Liver (tissue), 9 donors: ENCODE data around the gene IKZF1. TPM values are rescaled to one million over a fixed set of nuclear protein-coding genes. Genes with fewer than 3 reads are reported as not detected.

Experiments
- DNase-seq: peaks from one replicate; pipeline ENCODE4 v3.0.0-alpha.2; 2017; ENCODE audit warnings: low spot score
- H3K27ac ChIP-seq, 2 donors: one replicate each; pipeline ENCODE4 v1.7.0; 2013; ENCODE audit warnings: inconsistent platforms in 2 of 2, low read length in 2 of 2, control low read depth in 1 of 2, low read depth in 1 of 2, mild to moderate bottlenecking in 1 of 2
- H3K27me3 ChIP-seq, 4 donors: one replicate each; pipeline versions ENCODE4 v1.6.1 to v1.7.0; 2013; ENCODE audit warnings: low read length in 3 of 4, inconsistent platforms in 1 of 4, mild to moderate bottlenecking in 1 of 4, moderate library complexity in 1 of 4; ENCODE audit not compliant: control insufficient read depth in 4 of 4, insufficient read depth in 4 of 4
- H3K36me3 ChIP-seq, 4 donors: one replicate each; pipeline versions ENCODE4 v1.6.1 to v1.7.0; 2013; ENCODE audit warnings: low read length in 3 of 4, mild to moderate bottlenecking in 3 of 4, low read depth in 1 of 4, moderate library complexity in 1 of 4; ENCODE audit not compliant: control insufficient read depth in 4 of 4, insufficient read depth in 3 of 4
- H3K4me1 ChIP-seq, 4 donors: one replicate each; pipeline versions ENCODE4 v1.6.1 to v1.7.0; 2013; ENCODE audit warnings: low read length in 3 of 4, mild to moderate bottlenecking in 3 of 4, moderate library complexity in 1 of 4; ENCODE audit not compliant: control insufficient read depth in 4 of 4, insufficient read depth in 4 of 4
- H3K4me3 ChIP-seq, 3 donors: one replicate each; pipeline versions ENCODE4 v1.6.1 to v1.7.0; 2013; ENCODE audit warnings: low read length in 3 of 3, control low read depth in 1 of 3, low read depth in 1 of 3, mild to moderate bottlenecking in 1 of 3
- H3K9ac ChIP-seq, 2 donors: one replicate each; pipeline ENCODE4 v1.7.0; 2013; ENCODE audit warnings: low read length in 2 of 2, mild to moderate bottlenecking in 2 of 2, moderate library complexity in 2 of 2, control low read depth in 1 of 2, low read depth in 1 of 2
- H3K9me3 ChIP-seq, 4 donors: one replicate each; pipeline versions ENCODE4 v1.6.1 to v1.7.0; 2013; ENCODE audit warnings: low read length in 3 of 4; ENCODE audit not compliant: control insufficient read depth in 4 of 4
- ATF3 ChIP-seq: IDR thresholded peaks from 2 replicates; pipeline ENCODE4 v1.6.1; 2016; ENCODE audit warnings: antibody characterized with exemption
- EGR1 ChIP-seq, 2 donors: IDR thresholded peaks; 2 replicates each; pipeline ENCODE4 v1.6.1; 2016 to 2018; ENCODE audit warnings: antibody characterized with exemption in 2 of 2, low read depth in 2 of 2
- FOXA1 ChIP-seq: IDR thresholded peaks from 2 replicates; pipeline ENCODE4 v1.6.1; 2016; ENCODE audit warnings: antibody characterized with exemption
- FOXA2 ChIP-seq: IDR thresholded peaks from 2 replicates; pipeline ENCODE4 v1.6.1; 2016; ENCODE audit warnings: antibody characterized with exemption
- GABPA ChIP-seq, 2 donors: IDR thresholded peaks in 1 of 2; conservative IDR thresholded peaks in 1 of 2; 2 replicates each; pipeline ENCODE4 v1.6.1; 2016; ENCODE audit warnings: antibody characterized with exemption in 2 of 2, mild to moderate bottlenecking in 1 of 2, moderate library complexity in 1 of 2
- HNF4A ChIP-seq, 2 donors: conservative IDR thresholded peaks; 2 replicates each; pipeline ENCODE4 v1.6.1; 2016; ENCODE audit warnings: antibody characterized with exemption in 2 of 2, mild to moderate bottlenecking in 2 of 2
- HNF4G ChIP-seq: IDR thresholded peaks from 2 replicates; pipeline ENCODE4 v1.6.1; 2016; ENCODE audit warnings: antibody characterized with exemption
- JUND ChIP-seq, 2 donors: IDR thresholded peaks; 2 replicates each; pipeline ENCODE4 v1.6.1; 2016; ENCODE audit warnings: antibody characterized with exemption in 2 of 2
- NR2F2 ChIP-seq: IDR thresholded peaks from 2 replicates; pipeline ENCODE4 v1.6.1; 2016; ENCODE audit warnings: antibody characterized with exemption
- RAD21 ChIP-seq, 2 donors: IDR thresholded peaks; 2 replicates each; pipeline ENCODE4 v1.6.1; 2016; ENCODE audit warnings: antibody characterized with exemption in 2 of 2, mild to moderate bottlenecking in 2 of 2
- RXRA ChIP-seq, 2 donors: IDR thresholded peaks; 2 replicates each; pipeline ENCODE4 v1.6.1; 2017 to 2018; ENCODE audit warnings: antibody characterized with exemption in 2 of 2, mild to moderate bottlenecking in 1 of 2
- SP1 ChIP-seq: IDR thresholded peaks from 2 replicates; pipeline ENCODE4 v1.6.1; 2018; ENCODE audit warnings: antibody characterized with exemption, mild to moderate bottlenecking
- TAF1 ChIP-seq: conservative IDR thresholded peaks from 2 replicates; pipeline ENCODE4 v1.6.1; 2016; ENCODE audit warnings: antibody characterized with exemption, mild to moderate bottlenecking
- YY1 ChIP-seq: IDR thresholded peaks from 2 replicates; pipeline ENCODE4 v1.6.1; 2016; ENCODE audit warnings: antibody characterized with exemption, mild to moderate bottlenecking
- ZBTB33 ChIP-seq: IDR thresholded peaks from 2 replicates; pipeline ENCODE4 v1.6.1; 2016; ENCODE audit warnings: antibody characterized with exemption
- WGBS: extraction: QIAGEN DNeasy Blood & Tissue Kit; methylation state at CpG from one replicate; pipeline ENCODE4 v1.1.7; 2013; 5-methylcytosine and 5-hydroxymethylcytosine counted together
- polyA plus RNA-seq, 2 donors: library from polyadenylated mRNA; stranded (reverse) in 1 of 2; unstranded in 1 of 2; fragments of 200-250 nt in 1 of 2; fragments of >200 nt in 1 of 2; fragmentation: Nextera tagmentation in 1 of 2; extraction: Ambion mirVana in 1 of 2; gene quantifications; one replicate each; pipeline versions ENCODE4 v1.2.1 to v1.2.3, GENCODE V29; 2013 to 2015
- total RNA-seq, 2 donors: library from RNA; depleted of rRNA; stranded (reverse); fragments of >200 nt; gene quantifications; one replicate each; pipeline ENCODE4 v1.2.3, GENCODE V29; 2014
- TF ChIP-seq, protein P1 (sequence below): IDR thresholded peaks from 2 replicates; pipeline ENCODE4 v1.6.1; 2016; ENCODE audit warnings: antibody characterized with exemption
- TF ChIP-seq, protein P2 (sequence below): IDR thresholded peaks from 2 replicates; pipeline ENCODE4 v1.6.1; 2016; ENCODE audit warnings: antibody characterized with exemption, mild to moderate bottlenecking
- TF ChIP-seq, protein P3 (sequence below): fragments of 150-350 bp; IDR thresholded peaks from 2 replicates; pipeline ENCODE4 v1.5.1; 2017; ENCODE audit warnings: improper control_type of control experiment, low read depth, low read length; ENCODE audit not compliant: missing input control
- donor health status: healthy.
- donor health status: healthy.
- donor health status: healthy.
- donor health status: healthy.
- donor health status: healthy.

IKZF1 gene
- total and polyA plus RNA-seq, 4 donors, result 1.6 to 43.5 (median 6.2) TPM

- 87% methylated on average over 1 of the region's 1 CpG for WGBS
- H3K4me3 ChIP-seq, result no peak overlapping the region
- H3K9ac ChIP-seq, result no peak overlapping the region
- no peaks in the 10 kb centered on the region for H3K4me1 ChIP-seq
- DNase-seq, result no peak
- no peaks in the 10 kb centered on the region for H3K36me3 ChIP-seq
- no peak overlapping the region for H3K27ac ChIP-seq
- peaks cover 0 to 2% (median under 1%) of the 10 kb centered on the region in 4 donors for H3K9me3 ChIP-seq
- peaks cover 0 to 4% (median 2%) of the 10 kb centered on the region in 4 donors for H3K27me3 ChIP-seq
- TF ChIP-seq GABPA (IDR thresholded peaks at IDR 0.05 in 1 of 2, conservative IDR thresholded peaks at IDR 0.05 in 1 of 2), result no peak
- TF ChIP-seq SP1, result no peak
- no peak for TF ChIP-seq HNF4G
- TF ChIP-seq RAD21 (IDR thresholded peaks at IDR 0.05), result no peak
- TF ChIP-seq FOXA1, result no peak
- no peak for TF ChIP-seq EGR1 (IDR thresholded peaks at IDR 0.05; ENCODE audit: low read depth in 2 of 2)
- no peak for TF ChIP-seq FOXA2
- TF ChIP-seq NR2F2, result no peak
- TF ChIP-seq ATF3, result no peak
- TF ChIP-seq, protein P1, sequence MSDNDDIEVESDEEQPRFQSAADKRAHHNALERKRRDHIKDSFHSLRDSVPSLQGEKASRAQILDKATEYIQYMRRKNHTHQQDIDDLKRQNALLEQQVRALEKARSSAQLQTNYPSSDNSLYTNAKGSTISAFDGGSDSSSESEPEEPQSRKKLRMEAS, result no peak
- TF ChIP-seq JUND (IDR thresholded peaks at IDR 0.05), result no peak
- TF ChIP-seq, protein P2, sequence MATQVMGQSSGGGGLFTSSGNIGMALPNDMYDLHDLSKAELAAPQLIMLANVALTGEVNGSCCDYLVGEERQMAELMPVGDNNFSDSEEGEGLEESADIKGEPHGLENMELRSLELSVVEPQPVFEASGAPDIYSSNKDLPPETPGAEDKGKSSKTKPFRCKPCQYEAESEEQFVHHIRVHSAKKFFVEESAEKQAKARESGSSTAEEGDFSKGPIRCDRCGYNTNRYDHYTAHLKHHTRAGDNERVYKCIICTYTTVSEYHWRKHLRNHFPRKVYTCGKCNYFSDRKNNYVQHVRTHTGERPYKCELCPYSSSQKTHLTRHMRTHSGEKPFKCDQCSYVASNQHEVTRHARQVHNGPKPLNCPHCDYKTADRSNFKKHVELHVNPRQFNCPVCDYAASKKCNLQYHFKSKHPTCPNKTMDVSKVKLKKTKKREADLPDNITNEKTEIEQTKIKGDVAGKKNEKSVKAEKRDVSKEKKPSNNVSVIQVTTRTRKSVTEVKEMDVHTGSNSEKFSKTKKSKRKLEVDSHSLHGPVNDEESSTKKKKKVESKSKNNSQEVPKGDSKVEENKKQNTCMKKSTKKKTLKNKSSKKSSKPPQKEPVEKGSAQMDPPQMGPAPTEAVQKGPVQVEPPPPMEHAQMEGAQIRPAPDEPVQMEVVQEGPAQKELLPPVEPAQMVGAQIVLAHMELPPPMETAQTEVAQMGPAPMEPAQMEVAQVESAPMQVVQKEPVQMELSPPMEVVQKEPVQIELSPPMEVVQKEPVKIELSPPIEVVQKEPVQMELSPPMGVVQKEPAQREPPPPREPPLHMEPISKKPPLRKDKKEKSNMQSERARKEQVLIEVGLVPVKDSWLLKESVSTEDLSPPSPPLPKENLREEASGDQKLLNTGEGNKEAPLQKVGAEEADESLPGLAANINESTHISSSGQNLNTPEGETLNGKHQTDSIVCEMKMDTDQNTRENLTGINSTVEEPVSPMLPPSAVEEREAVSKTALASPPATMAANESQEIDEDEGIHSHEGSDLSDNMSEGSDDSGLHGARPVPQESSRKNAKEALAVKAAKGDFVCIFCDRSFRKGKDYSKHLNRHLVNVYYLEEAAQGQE, result no peak
- no peak for TF ChIP-seq YY1
- no peak for TF ChIP-seq HNF4A (conservative IDR thresholded peaks at IDR 0.05)
- no peak for TF ChIP-seq RXRA (IDR thresholded peaks at IDR 0.05)
- TF ChIP-seq, protein P3, sequence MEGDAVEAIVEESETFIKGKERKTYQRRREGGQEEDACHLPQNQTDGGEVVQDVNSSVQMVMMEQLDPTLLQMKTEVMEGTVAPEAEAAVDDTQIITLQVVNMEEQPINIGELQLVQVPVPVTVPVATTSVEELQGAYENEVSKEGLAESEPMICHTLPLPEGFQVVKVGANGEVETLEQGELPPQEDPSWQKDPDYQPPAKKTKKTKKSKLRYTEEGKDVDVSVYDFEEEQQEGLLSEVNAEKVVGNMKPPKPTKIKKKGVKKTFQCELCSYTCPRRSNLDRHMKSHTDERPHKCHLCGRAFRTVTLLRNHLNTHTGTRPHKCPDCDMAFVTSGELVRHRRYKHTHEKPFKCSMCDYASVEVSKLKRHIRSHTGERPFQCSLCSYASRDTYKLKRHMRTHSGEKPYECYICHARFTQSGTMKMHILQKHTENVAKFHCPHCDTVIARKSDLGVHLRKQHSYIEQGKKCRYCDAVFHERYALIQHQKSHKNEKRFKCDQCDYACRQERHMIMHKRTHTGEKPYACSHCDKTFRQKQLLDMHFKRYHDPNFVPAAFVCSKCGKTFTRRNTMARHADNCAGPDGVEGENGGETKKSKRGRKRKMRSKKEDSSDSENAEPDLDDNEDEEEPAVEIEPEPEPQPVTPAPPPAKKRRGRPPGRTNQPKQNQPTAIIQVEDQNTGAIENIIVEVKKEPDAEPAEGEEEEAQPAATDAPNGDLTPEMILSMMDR, result no peak
- no peak for TF ChIP-seq ZBTB33
- TF ChIP-seq TAF1, result no peak
Measured at GRCh38 chr7:50399206-50399605, 94.7 kb downstream of the IKZF1 start.
